Measurements from ENCODE around the gene CAPN10. TPM values are rescaled to one million over a fixed set of nuclear protein-coding genes. Genes with fewer than 3 reads are reported as not detected.

Gene CAPN10
- total RNA-seq, 1 donor from 2014 or later: 61.8 TPM

GRCh38 chr2:240603846-240604245 is 17.3 kb downstream of the CAPN10 start:
- Mint-ChIP-seq H3K36me3 (ENCODE audit: low read depth) (peaks cover 27% of the 10 kb centered on the region), H3K27ac (no peak overlapping the region), H3K4me3 (no peak overlapping the region), H3K27me3 (no peaks in the 10 kb centered on the region), H3K9me3 (no peaks in the 10 kb centered on the region), H3K4me1 (no peaks in the 10 kb centered on the region)
- intact Hi-C loops (cut with micrococcal nuclease): no loop called here
- ChIA-PET POLR2A (no interaction called here), CTCF (no interaction called here)
- no peak for TF ChIP-seq CTCF (IDR thresholded peaks at IDR 0.05)
- DNase-seq (no peak), ATAC-seq (ENCODE audit: low read depth) (no peak)

- CTCF ChIA-PET: no interaction called here
- no peaks in the 10 kb centered on the region for H3K9me3 Mint-ChIP-seq
- H3K4me3 Mint-ChIP-seq: no peak overlapping the region
- POLR2A ChIA-PET: no interaction called here
- no peak for TF ChIP-seq CTCF (IDR thresholded peaks at IDR 0.05)
- H3K27ac Mint-ChIP-seq: no peak overlapping the region
- H3K4me1 Mint-ChIP-seq: no peaks in the 10 kb centered on the region
- ATAC-seq (ENCODE audit: low read depth) (no peak), DNase-seq (no peak)
- H3K36me3 Mint-ChIP-seq (ENCODE audit: low read depth): peaks cover 21% of the 10 kb centered on the region
- H3K27me3 Mint-ChIP-seq: no peaks in the 10 kb centered on the region
- intact Hi-C loops (cut with micrococcal nuclease): no loop called here
Observed at GRCh38 chr2:240604291-240604938, 17.9 kb downstream of the CAPN10 start.

GRCh38 chr2:240604939-240605716 is 18.6 kb downstream of the CAPN10 start:
- Mint-ChIP-seq H3K27ac (no peak overlapping the region), H3K4me3 (no peak overlapping the region), H3K27me3 (no peaks in the 10 kb centered on the region), H3K4me1 (no peaks in the 10 kb centered on the region), H3K36me3 (ENCODE audit: low read depth) (peaks cover 14% of the 10 kb centered on the region), H3K9me3 (no peaks in the 10 kb centered on the region)
- ChIA-PET POLR2A (no interaction called here), CTCF (no interaction called here)
- no peak for ATAC-seq (ENCODE audit: low read depth)
- TF ChIP-seq CTCF (IDR thresholded peaks at IDR 0.05): no peak
- intact Hi-C loops (cut with micrococcal nuclease): no loop called here
- DNase-seq: no peak

- no peak overlapping the region for H3K4me3 Mint-ChIP-seq
- no peak for TF ChIP-seq CTCF (IDR thresholded peaks at IDR 0.05)
- H3K4me1 Mint-ChIP-seq: no peaks in the 10 kb centered on the region
- H3K36me3 Mint-ChIP-seq (ENCODE audit: low read depth): peaks cover 7% of the 10 kb centered on the region
- CTCF ChIA-PET: no interaction called here
- no peak for DNase-seq
- H3K27ac Mint-ChIP-seq: no peak overlapping the region
- no peaks in the 10 kb centered on the region for H3K9me3 Mint-ChIP-seq
- no peaks in the 10 kb centered on the region for H3K27me3 Mint-ChIP-seq
- ATAC-seq (ENCODE audit: low read depth): no peak
- POLR2A ChIA-PET: no interaction called here
- intact Hi-C loops (cut with micrococcal nuclease): no loop called here
Observed at GRCh38 chr2:240605867-240606743, 19.6 kb downstream of the CAPN10 start.

Data from activated B cell treated with CpG ODN at 0.5 μM for 24 hours (primary cell).